ELF-1 (cell line): Measurements from ENCODE around the gene EFCAB9.
A peak's percentile ranks its signal among the peaks of the same experiment; 100 is the strongest.
"Not testable (repeated sequence)": the region's sequence is repeated elsewhere in the genome, so short reads cannot be mapped to it uniquely, and the experiment has no call there.

ENCODE experiments used
- DNase-seq: peaks from one replicate; pipeline ENCODE4 v3.0.0-alpha.2; 2016; ENCODE audit warnings: low read depth, low spot score

EFCAB9 gene

GRCh38 chr5:172193872-172194271 is at the start of gene EFCAB9:
Gene EFCAB9, plus strand, starts transcription at chr5:172194172. Its CDS starts 1 bp downstream, at chr5:172194173.
- no peak for DNase-seq

- peak; percentile 90 for DNase-seq
These were observed 49.6 kb upstream of the EFCAB9 start for GRCh38 chr5:172144291-172144815.

GRCh38 chr5:172144931-172145869 is 48.8 kb upstream of the EFCAB9 start:
- no peak for DNase-seq

GRCh38 chr5:172145870-172146747 is 47.9 kb upstream of the EFCAB9 start:
- peak; percentile 56 for DNase-seq

- no peak for DNase-seq
These were observed 47.3 kb upstream of the EFCAB9 start for GRCh38 chr5:172146748-172147092.

- DNase-seq: no peak
These were observed 46.1 kb upstream of the EFCAB9 start for GRCh38 chr5:172147857-172148256.

GRCh38 chr5:172148381-172148780 is 45.6 kb upstream of the EFCAB9 start:
- DNase-seq: no peak

GRCh38 chr5:172149073-172149472 is 44.9 kb upstream of the EFCAB9 start:
- DNase-seq: peak; percentile 66

GRCh38 chr5:172149481-172149880 is 44.5 kb upstream of the EFCAB9 start:
- not testable (repeated sequence) for DNase-seq

GRCh38 chr5:172150514-172151425 is 43.2 kb upstream of the EFCAB9 start:
- DNase-seq: no peak

GRCh38 chr5:172151661-172152210 is 42.2 kb upstream of the EFCAB9 start:
- no peak for DNase-seq

GRCh38 chr5:172153695-172154094 is 40.3 kb upstream of the EFCAB9 start:
- no peak for DNase-seq

- not testable (repeated sequence) for DNase-seq
These were observed 38.9 kb upstream of the EFCAB9 start for GRCh38 chr5:172155101-172155500.

- DNase-seq: no peak
These were observed 37.4 kb upstream of the EFCAB9 start for GRCh38 chr5:172156541-172156994.

GRCh38 chr5:172159016-172159415 is 35.0 kb upstream of the EFCAB9 start:
- no peak for DNase-seq

- DNase-seq: no peak
These were observed 33.5 kb upstream of the EFCAB9 start for GRCh38 chr5:172160506-172160905.

- no peak for DNase-seq
These were observed 31.5 kb upstream of the EFCAB9 start for GRCh38 chr5:172162323-172162986.

- DNase-seq: no peak
These were observed 31.0 kb upstream of the EFCAB9 start for GRCh38 chr5:172162987-172163343.

GRCh38 chr5:172163346-172163745 is 30.6 kb upstream of the EFCAB9 start:
- DNase-seq: no peak

GRCh38 chr5:172164769-172165212 is 29.2 kb upstream of the EFCAB9 start:
- no peak for DNase-seq
